ENCODE data around the gene SLC27A1. TPM values are rescaled to one million over a fixed set of nuclear protein-coding genes. Genes with fewer than 3 reads are reported as not detected.
A peak's percentile ranks its signal among the peaks of the same experiment; 100 is the strongest.

Gene SLC27A1
- total and polyA plus RNA-seq, 11 donors: 22.1 to 70.3 (median 47.6) TPM

- 92 to 97% (median 94%) methylated on average over 12 to 25 of the region's 25 CpGs for WGBS, 4 donors
- TF ChIP-seq, protein P1, sequence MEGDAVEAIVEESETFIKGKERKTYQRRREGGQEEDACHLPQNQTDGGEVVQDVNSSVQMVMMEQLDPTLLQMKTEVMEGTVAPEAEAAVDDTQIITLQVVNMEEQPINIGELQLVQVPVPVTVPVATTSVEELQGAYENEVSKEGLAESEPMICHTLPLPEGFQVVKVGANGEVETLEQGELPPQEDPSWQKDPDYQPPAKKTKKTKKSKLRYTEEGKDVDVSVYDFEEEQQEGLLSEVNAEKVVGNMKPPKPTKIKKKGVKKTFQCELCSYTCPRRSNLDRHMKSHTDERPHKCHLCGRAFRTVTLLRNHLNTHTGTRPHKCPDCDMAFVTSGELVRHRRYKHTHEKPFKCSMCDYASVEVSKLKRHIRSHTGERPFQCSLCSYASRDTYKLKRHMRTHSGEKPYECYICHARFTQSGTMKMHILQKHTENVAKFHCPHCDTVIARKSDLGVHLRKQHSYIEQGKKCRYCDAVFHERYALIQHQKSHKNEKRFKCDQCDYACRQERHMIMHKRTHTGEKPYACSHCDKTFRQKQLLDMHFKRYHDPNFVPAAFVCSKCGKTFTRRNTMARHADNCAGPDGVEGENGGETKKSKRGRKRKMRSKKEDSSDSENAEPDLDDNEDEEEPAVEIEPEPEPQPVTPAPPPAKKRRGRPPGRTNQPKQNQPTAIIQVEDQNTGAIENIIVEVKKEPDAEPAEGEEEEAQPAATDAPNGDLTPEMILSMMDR (IDR thresholded peaks at IDR 0.05): no peak
- TF ChIP-seq POLR2A (IDR thresholded peaks at IDR 0.05): no peak
- H3K36me3 ChIP-seq: peaks cover 0 to 43% (median 35%) of the 10 kb centered on the region in 9 donors
- H3K4me3 ChIP-seq: no peak overlapping the region
- peaks cover 0 to 13% (median 0%) of the 10 kb centered on the region in 9 donors for H3K27me3 ChIP-seq
- DNase-seq (no peak), ATAC-seq (no peak)
- H3K4me1 ChIP-seq: peaks cover 0 to 30% (median 3%) of the 10 kb centered on the region in 12 donors
- H3K9me3 ChIP-seq: peaks cover 0 to 20% (median 15%) of the 10 kb centered on the region in 12 donors
- H3K27ac ChIP-seq: no peak overlapping the region
- intact Hi-C loops (cut with DNase I): no loop called here
Measured at GRCh38 chr19:17520865-17521264, 50.5 kb downstream of the SLC27A1 start.

GRCh38 chr19:17522988-17523872 lies 52.9 kb downstream of the SLC27A1 start:
- peak overlapping the region in 3 of 12 donors; percentile 8 to 87 (median 24) for H3K27ac ChIP-seq
- intact Hi-C loops (cut with DNase I): no loop called here
- H3K27me3 ChIP-seq: peaks cover 0 to 26% (median 0%) of the 10 kb centered on the region in 9 donors
- no peak for TF ChIP-seq POLR2A (IDR thresholded peaks at IDR 0.05)
- TF ChIP-seq, protein P1 (IDR thresholded peaks at IDR 0.05): no peak
- peaks cover 0 to 30% (median 3%) of the 10 kb centered on the region in 12 donors for H3K4me1 ChIP-seq
- peak overlapping the region in 1 of 12 donors; percentile 20 for H3K4me3 ChIP-seq
- DNase-seq (peak; percentile 56 to 79 (median 59)), ATAC-seq (peak; percentile 20 to 86 (median 76))
- 46 to 57% (median 51%) methylated on average over 22 to 24 of the region's 24 CpGs for WGBS, 4 donors
- H3K36me3 ChIP-seq: peaks cover 0 to 27% (median 19%) of the 10 kb centered on the region in 9 donors
- peaks cover 0 to 8% (median 3%) of the 10 kb centered on the region in 12 donors for H3K9me3 ChIP-seq

DNA sequence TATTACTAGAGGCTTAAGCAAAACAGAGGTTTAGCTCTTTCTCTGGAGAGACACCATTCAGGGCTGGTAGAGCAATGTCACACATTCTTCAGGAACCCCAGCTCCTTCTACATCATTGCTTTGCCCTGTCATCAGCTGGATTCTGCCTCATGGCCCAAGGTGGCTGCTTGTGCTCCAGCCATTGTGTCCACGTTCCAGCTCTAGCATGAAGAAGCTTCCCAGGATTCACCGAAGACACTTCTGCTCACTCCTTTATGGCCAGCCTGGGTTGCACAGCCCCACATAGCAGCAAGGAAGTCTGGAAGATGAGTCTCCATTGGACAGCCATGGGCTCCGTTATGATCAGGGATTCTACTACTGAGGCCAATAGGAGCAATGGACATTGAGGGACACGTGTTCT lies 54.3 kb downstream of the SLC27A1 start:
- 91 to 95% (median 94%) methylated on average over 4 of the region's 4 CpGs for WGBS, 4 donors
- no peak overlapping the region for H3K4me3 ChIP-seq
- peaks cover 0 to 35% (median 0%) of the 10 kb centered on the region in 9 donors for H3K27me3 ChIP-seq
- no peak for DNase-seq
- H3K27ac ChIP-seq: no peak overlapping the region
- TF ChIP-seq, protein P1 (IDR thresholded peaks at IDR 0.05): no peak
- TF ChIP-seq POLR2A (IDR thresholded peaks at IDR 0.05): no peak
- intact Hi-C loops (cut with DNase I): no loop called here
- H3K4me1 ChIP-seq: peaks cover 0 to 30% (median 3%) of the 10 kb centered on the region in 12 donors
- ATAC-seq: no peak
- H3K9me3 ChIP-seq: peaks cover 0 to 10% (median 1%) of the 10 kb centered on the region in 12 donors
- peaks cover 0 to 17% (median 8%) of the 10 kb centered on the region in 9 donors for H3K36me3 ChIP-seq

- 81 to 84% (median 82%) methylated on average over 9 of the region's 9 CpGs for WGBS, 4 donors
- no peak for DNase-seq
- Histone ChIP-seq H3K27me3 (peaks cover 0 to 35% (median 0%) of the 10 kb centered on the region in 9 donors), H3K4me3 (no peak overlapping the region), H3K27ac (no peak overlapping the region), H3K4me1 (peaks cover 0 to 30% (median 3%) of the 10 kb centered on the region in 12 donors), H3K36me3 (peaks cover 0 to 12% (median 7%) of the 10 kb centered on the region in 9 donors), H3K9me3 (peaks cover 0 to 10% (median 1%) of the 10 kb centered on the region in 12 donors)
- intact Hi-C loops (cut with DNase I): no loop called here
- no peak for ATAC-seq
- no peak for TF ChIP-seq POLR2A (IDR thresholded peaks at IDR 0.05)
- TF ChIP-seq, protein P1 (IDR thresholded peaks at IDR 0.05): no peak
Measured at GRCh38 chr19:17525141-17525540, 54.8 kb downstream of the SLC27A1 start.
